Adipose tissue (tissue), 3 donors: ENCODE data around the gene CLCA2. TPM values are rescaled to one million over a fixed set of nuclear protein-coding genes. Genes with fewer than 3 reads are reported as not detected.

Experiments
- H3K27ac ChIP-seq: one replicate; pipeline ENCODE4 v1.5.1; 2013; ENCODE audit warnings: low read depth, low read length
- WGBS, 3 donors: extraction: QIAGEN DNeasy Blood & Tissue Kit; methylation state at CpG; one replicate each; pipeline ENCODE4 v1.1.7; 2013; 5-methylcytosine and 5-hydroxymethylcytosine counted together
- polyA plus RNA-seq, 3 donors: library from polyadenylated mRNA; stranded (reverse); fragments of 200-250 nt; gene quantifications; one replicate each; pipeline ENCODE4 v1.2.3, GENCODE V29; 2013
- donor health status: healthy with polysubstance abuse.
- donor health status: Bipolar disorder and iron deficiency.
- donor health status: healthy.

Gene CLCA2
- polyA plus RNA-seq, 3 donors: 0.11 to 0.48 TPM; not detected in 1

GRCh38 chr1:86421601-86422280 is 2.2 kb upstream of the CLCA2 start:
- WGBS, 3 donors: 71 to 83% (median 76%) methylated on average over 7 of the region's 7 CpGs
- no peak overlapping the region for H3K27ac ChIP-seq

GRCh38 chr1:86423473-86423872 is 498 bp upstream of the CLCA2 start:
- no peak overlapping the region for H3K27ac ChIP-seq

GRCh38 chr1:86429122-86429725 is 5.3 kb downstream of the CLCA2 start:
- 49 to 80% (median 63%) methylated on average over 7 of the region's 7 CpGs for WGBS, 3 donors

GRCh38 chr1:86429835-86430234 is 5.9 kb downstream of the CLCA2 start:
- 0 to 24% (median 1%) methylated on average over 3 of the region's 3 CpGs for WGBS, 3 donors
- no peak overlapping the region for H3K27ac ChIP-seq

More at GRCh38 chr1:86429122-86429725, 5.3 kb downstream of the CLCA2 start:
- H3K27ac ChIP-seq: no peak overlapping the region

- H3K27ac ChIP-seq: no peak overlapping the region
These were observed 6.4 kb downstream of the CLCA2 start for GRCh38 chr1:86430376-86430775.

- H3K27ac ChIP-seq: no peak overlapping the region
These were observed 10.1 kb downstream of the CLCA2 start for GRCh38 chr1:86434059-86434458.

GRCh38 chr1:86435327-86435726 is 11.4 kb downstream of the CLCA2 start:
- WGBS, 3 donors: 35 to 73% (median 35%) methylated on average over 2 of the region's 2 CpGs
- no peak overlapping the region for H3K27ac ChIP-seq

- whole genome bisulfite sequencing, 3 donors: 63 to 73% (median 71%) methylated on average over 2 of the region's 2 CpGs
- no peak overlapping the region for H3K27ac ChIP-seq
These were observed 12.1 kb downstream of the CLCA2 start for GRCh38 chr1:86436041-86436440.

- WGBS, 3 donors: 58 to 64% (median 60%) methylated on average over 2 of the region's 2 CpGs
- H3K27ac ChIP-seq: no peak overlapping the region
These were observed 17.6 kb downstream of the CLCA2 start for GRCh38 chr1:86441581-86441980.

GRCh38 chr1:86441997-86442396 is 18.0 kb downstream of the CLCA2 start:
- no peak overlapping the region for H3K27ac ChIP-seq
- WGBS, 3 donors: 38 to 89% (median 82%) methylated on average over 1 of the region's 1 CpG

GRCh38 chr1:86445919-86446318 is 21.9 kb downstream of the CLCA2 start:
- 77 to 100% (median 89%) methylated on average over 1 of the region's 1 CpG for WGBS, 3 donors
- no peak overlapping the region for H3K27ac ChIP-seq

GRCh38 chr1:86447198-86447790 is 23.3 kb downstream of the CLCA2 start:
- WGBS, 3 donors: 53 to 89% (median 85%) methylated on average over 4 of the region's 4 CpGs
- no peak overlapping the region for H3K27ac ChIP-seq

- no peak overlapping the region for H3K27ac ChIP-seq
- 53 to 68% (median 68%) methylated on average over 1 of the region's 1 CpG for WGBS, 3 donors
These were observed 24.7 kb downstream of the CLCA2 start for GRCh38 chr1:86448670-86449069.

- WGBS, 3 donors: 90 to 94% (median 91%) methylated on average over 1 of the region's 1 CpG
These were observed 25.1 kb downstream of the CLCA2 start for GRCh38 chr1:86449103-86449502.

GRCh38 chr1:86450847-86451246 is 26.9 kb downstream of the CLCA2 start:
- no peak overlapping the region for H3K27ac ChIP-seq
- WGBS, 3 donors: 62 to 63% (median 63%) methylated on average over 3 of the region's 3 CpGs

More at GRCh38 chr1:86449103-86449502, 25.1 kb downstream of the CLCA2 start:
- H3K27ac ChIP-seq: no peak overlapping the region

GRCh38 chr1:86453664-86454063 is 29.7 kb downstream of the CLCA2 start:
- no peak overlapping the region for H3K27ac ChIP-seq
- 68 to 91% (median 79%) methylated on average over 3 of the region's 3 CpGs for WGBS, 3 donors

- H3K27ac ChIP-seq: no peak overlapping the region
- WGBS, 3 donors: 59 to 78% (median 70%) methylated on average over 5 of the region's 5 CpGs
These were observed 31.1 kb downstream of the CLCA2 start for GRCh38 chr1:86455073-86455472.

- 15 to 41% (median 31%) methylated on average over 1 of the region's 1 CpG for WGBS, 3 donors
- H3K27ac ChIP-seq: no peak overlapping the region
These were observed 37.0 kb downstream of the CLCA2 start for GRCh38 chr1:86460998-86461397.

- H3K27ac ChIP-seq: no peak overlapping the region
- 68 to 82% (median 82%) methylated on average over 3 of the region's 3 CpGs for WGBS, 3 donors
These were observed 37.5 kb downstream of the CLCA2 start for GRCh38 chr1:86461482-86461881.

GRCh38 chr1:86464819-86465218 is 40.8 kb downstream of the CLCA2 start:
- WGBS, 3 donors: 80 to 89% (median 83%) methylated on average over 1 of the region's 1 CpG
- H3K27ac ChIP-seq: no peak overlapping the region
